Measurements from ENCODE around the gene ZFAND3.

The ZFAND3 gene

GRCh38 chr6:37894585-37894984 is 75.1 kb downstream of the ZFAND3 start:
- no peak for DNase-seq (ENCODE audit: low spot score)

GRCh38 chr6:37897321-37897720 is 77.8 kb downstream of the ZFAND3 start:
- DNase-seq (ENCODE audit: low spot score): no peak

- DNase-seq (ENCODE audit: low spot score): no peak
Measured at GRCh38 chr6:37897818-37898515, 78.4 kb downstream of the ZFAND3 start.

GRCh38 chr6:37903351-37904340 is 84.1 kb downstream of the ZFAND3 start:
- DNase-seq (ENCODE audit: low spot score): no peak

- DNase-seq (ENCODE audit: low spot score): no peak
Measured at GRCh38 chr6:37904590-37904989, 85.1 kb downstream of the ZFAND3 start.

- no peak for DNase-seq (ENCODE audit: low spot score)
Measured at GRCh38 chr6:37906121-37906520, 86.6 kb downstream of the ZFAND3 start.

- no peak for DNase-seq (ENCODE audit: low spot score)
Measured at GRCh38 chr6:37910998-37911397, 91.5 kb downstream of the ZFAND3 start.

GRCh38 chr6:37913210-37913609 is 93.7 kb downstream of the ZFAND3 start:
- DNase-seq (ENCODE audit: low spot score): no peak

- no peak for DNase-seq (ENCODE audit: low spot score)
Measured at GRCh38 chr6:37915463-37915862, 95.9 kb downstream of the ZFAND3 start.

- no peak for DNase-seq (ENCODE audit: low spot score)
Measured at GRCh38 chr6:37916149-37916548, 96.6 kb downstream of the ZFAND3 start.

GRCh38 chr6:37916675-37917074 is 97.1 kb downstream of the ZFAND3 start:
- DNase-seq (ENCODE audit: low spot score): no peak

- no peak for DNase-seq (ENCODE audit: low spot score)
Measured at GRCh38 chr6:37917566-37917965, 98.0 kb downstream of the ZFAND3 start.

GRCh38 chr6:37919417-37920157 is 100.1 kb downstream of the ZFAND3 start:
- DNase-seq (ENCODE audit: low spot score): no peak

GRCh38 chr6:37920667-37921066 is 101.1 kb downstream of the ZFAND3 start:
- peak; percentile 22 for DNase-seq (ENCODE audit: low spot score)

GRCh38 chr6:37922563-37922962 is 103.0 kb downstream of the ZFAND3 start:
- no peak for DNase-seq (ENCODE audit: low spot score)

- DNase-seq (ENCODE audit: low spot score): no peak
Measured at GRCh38 chr6:37923514-37923913, 104.0 kb downstream of the ZFAND3 start.

GRCh38 chr6:37926661-37927060 is 107.1 kb downstream of the ZFAND3 start:
- no peak for DNase-seq (ENCODE audit: low spot score)

- DNase-seq (ENCODE audit: low spot score): no peak
Measured at GRCh38 chr6:37928217-37928616, 108.7 kb downstream of the ZFAND3 start.

GRCh38 chr6:37930288-37930971 is 110.9 kb downstream of the ZFAND3 start:
- DNase-seq (ENCODE audit: low spot score): no peak

- DNase-seq (ENCODE audit: low spot score): no peak
Measured at GRCh38 chr6:37931066-37931465, 111.5 kb downstream of the ZFAND3 start.

GRCh38 chr6:37934276-37934675 is 114.7 kb downstream of the ZFAND3 start:
- no peak for DNase-seq (ENCODE audit: low spot score)

- no peak for DNase-seq (ENCODE audit: low spot score)
Measured at GRCh38 chr6:37936150-37936549, 116.6 kb downstream of the ZFAND3 start.

All from HuH-7 (cell line).